HG03108 (cell line): ENCODE data around the gene FBN2.

Experiments used
- ATAC-seq: cut with Tn5 transposase; IDR thresholded peaks from one replicate; pipeline ENCODE4 v1.9.1; 2021; ENCODE audit warnings: moderate library complexity; ENCODE audit not compliant: unreplicated experiment

Gene FBN2

GRCh38 chr5:128378196-128378595, 159.8 kb downstream of the FBN2 start:
- no peak for ATAC-seq

DNA sequence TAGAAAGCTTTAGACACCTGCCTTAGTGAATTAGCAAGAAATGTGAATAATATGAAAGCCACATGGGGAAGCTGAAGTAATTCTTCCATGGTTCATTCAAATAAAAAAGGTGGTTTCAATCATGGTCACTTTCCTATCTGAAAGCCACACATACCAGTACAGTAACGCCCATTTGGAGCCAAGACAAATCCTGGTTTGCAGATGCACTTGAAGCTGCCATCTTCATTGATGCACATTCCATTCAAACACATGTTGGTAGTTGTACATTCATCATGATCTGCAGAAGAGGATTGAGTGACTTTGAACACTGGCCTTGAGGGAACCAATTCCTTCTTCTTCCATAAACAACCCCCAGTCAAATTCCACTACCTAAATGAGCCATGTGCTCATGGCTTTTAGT, 161.5 kb downstream of the FBN2 start:
- no peak for ATAC-seq

DNA sequence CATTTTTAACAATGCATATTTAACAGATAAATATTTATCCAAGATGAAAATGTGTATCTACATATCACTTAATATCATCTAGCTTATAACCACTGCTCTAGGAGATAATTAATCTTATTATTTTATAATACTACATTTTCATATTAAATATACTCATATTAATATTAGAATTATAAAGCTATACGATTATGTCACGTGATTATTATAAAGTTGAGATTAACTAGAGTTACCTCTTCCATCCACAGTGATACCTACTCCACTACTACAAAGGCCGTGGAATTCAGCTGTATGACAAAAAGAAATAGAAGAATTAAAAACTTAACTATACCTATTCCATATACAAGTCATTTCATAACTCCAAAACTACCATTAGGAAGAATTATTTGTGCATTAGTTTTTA, 171.9 kb downstream of the FBN2 start:
- no peak for ATAC-seq

- no peak for ATAC-seq
Observed at GRCh38 chr5:128362370-128362769, 175.7 kb downstream of the FBN2 start.

- no peak for ATAC-seq
Observed at GRCh38 chr5:128358826-128359225, 179.2 kb downstream of the FBN2 start.

GRCh38 chr5:128357226-128357625, 180.8 kb downstream of the FBN2 start:
- no peak for ATAC-seq

- ATAC-seq, result no peak
Observed at GRCh38 chr5:128355961-128356360, 182.1 kb downstream of the FBN2 start.

DNA sequence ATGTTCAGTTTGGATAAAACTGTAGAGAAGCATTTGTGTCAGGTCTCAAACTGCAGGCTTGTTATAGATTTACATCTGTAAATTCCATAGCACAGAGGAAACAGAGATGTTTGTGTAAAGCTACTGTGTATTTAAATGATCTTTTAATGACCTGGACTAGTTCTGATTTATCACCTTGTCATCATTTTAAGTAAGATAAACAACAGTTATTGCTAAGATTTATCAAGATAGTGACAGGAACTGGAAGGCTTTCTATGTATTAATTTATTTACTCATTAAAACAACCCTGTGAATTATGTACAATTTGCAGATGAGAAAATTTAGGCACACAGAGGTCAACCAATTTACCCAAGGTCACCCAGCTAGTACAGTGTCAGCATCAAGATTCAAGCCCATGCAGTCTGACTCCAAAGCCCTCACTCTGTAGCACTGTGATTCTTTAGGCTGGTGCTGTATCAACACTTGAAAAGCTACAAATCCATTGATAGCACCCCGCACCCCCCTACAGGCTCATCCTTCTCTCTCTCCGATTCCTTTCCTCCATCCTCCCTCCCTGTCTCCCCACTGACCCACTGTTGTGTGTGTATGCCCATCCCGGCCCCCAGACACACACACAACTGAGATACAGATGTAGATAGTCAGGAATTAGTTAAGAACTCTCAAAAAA, 184.5 kb downstream of the FBN2 start:
- ATAC-seq, result no peak

DNA sequence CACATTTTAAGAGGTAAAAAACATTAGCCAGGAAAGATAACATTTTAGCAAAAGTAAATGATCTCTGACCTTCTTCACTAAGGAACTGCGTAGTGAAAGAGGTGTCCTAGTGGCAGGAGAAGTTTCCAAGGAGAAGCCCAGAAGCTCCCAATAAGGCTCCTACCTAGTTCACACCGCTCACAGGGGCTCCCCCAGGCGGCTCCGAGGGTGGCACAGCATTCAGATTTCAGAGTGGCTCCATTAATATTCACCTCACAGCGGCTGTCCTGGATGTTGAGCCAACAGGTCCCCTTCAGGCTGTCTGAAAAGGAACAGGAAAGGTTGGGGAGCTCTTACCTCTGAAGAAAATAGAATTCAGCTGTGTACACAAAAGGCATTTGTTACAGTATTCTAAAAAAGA, 187.3 kb downstream of the FBN2 start:
- no peak for ATAC-seq

DNA sequence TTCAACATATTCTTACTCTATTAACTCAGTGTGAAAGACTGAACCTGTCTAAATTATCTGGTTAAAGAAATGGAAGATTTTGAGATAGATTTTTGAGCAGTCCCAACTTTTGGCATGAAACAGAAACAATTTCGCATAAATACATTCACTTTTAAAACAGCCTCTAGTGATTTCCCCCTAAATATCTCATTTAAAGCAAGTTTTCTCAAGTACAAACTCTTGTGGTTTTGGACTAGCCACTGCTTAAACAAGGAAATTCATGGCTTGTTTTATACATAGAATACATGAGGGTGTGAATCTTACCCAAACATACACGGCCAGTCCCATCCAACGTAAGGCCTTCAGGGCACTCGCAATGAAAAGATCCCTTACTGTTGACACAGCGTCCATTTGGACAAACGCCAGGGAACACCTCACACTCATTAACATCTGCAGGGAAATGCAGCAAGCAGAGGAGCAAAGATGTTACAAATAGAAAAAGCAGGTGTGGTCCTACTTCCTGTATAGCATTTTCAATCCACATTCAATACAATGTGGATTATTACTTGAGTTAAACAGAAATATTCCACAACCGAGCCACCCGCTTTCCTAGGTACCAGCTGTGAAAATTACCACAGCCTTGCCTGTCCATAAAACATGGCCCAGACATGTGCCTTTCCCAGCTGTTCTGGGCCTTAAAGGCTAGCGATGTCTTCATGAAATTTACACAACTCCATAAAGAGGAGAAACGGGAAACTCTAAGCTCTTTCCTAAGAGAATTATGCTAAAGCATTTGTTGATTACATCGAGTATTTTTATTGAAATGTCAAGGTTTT, 188.8 kb downstream of the FBN2 start:
- no peak for ATAC-seq

GRCh38 chr5:128346038-128346437, 192.0 kb downstream of the FBN2 start:
- no peak for ATAC-seq

DNA sequence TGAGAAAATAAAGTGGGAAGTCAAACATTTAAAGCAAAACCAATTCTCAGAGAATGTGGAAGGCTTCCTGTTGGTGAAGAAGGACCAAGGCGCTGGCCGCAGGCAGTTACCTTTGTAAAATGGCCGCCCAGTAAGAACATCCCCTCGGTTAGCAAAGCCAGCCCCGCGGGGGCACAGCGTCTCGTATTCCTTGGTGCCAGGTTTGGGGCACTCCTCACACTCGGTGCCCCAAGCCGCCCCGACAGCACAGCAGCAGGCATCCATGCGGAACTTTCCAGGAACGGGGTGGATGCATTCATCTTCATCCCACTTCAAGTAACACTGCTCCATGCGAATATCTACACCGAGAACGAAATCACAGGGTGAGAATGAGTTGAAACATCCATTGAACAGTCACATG, 192.8 kb downstream of the FBN2 start:
- ATAC-seq, result no peak

GRCh38 chr5:128343168-128343567, 194.9 kb downstream of the FBN2 start:
- no peak for ATAC-seq

- no peak for ATAC-seq
Observed at GRCh38 chr5:128341056-128341455, 197.0 kb downstream of the FBN2 start.

DNA sequence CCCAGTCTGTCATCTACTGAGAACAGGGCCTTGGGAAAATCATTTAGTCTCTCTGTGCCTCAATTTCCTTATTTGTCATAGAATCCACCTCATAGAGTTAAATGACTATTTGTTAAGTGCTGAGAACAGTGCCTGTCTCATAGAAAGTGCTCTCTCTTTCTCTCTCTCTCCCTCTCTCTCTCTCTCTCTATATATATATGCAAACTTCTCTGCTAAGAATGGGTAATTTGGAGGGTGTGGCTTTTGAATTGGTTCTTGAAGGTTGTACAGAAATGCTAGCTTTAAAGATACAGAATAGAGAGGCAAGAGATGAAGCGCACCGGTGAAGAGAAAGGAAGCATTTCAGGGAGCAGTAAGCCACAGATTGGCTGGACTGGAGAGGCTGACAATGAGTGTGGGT, 197.4 kb downstream of the FBN2 start:
- no peak for ATAC-seq

DNA sequence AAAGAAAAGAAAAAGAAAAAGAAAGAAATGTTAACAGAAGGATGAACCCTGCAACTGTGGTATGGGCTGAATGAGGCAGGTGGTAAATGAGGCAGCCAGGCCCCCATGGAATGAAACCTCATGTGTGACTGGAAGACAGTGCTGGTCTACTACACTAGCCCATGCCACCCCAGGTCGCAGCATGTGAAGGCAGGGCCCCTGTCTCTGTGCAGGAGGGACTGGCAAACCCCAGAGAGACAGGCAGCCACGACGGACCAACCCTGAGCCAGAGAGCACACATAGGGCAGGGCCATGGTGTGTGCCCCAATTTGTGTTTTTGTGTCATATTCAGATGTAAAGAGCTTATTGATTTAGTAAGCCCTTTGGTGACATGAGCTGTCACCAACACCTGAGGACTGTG, 198.5 kb downstream of the FBN2 start:
- ATAC-seq, result no peak

DNA sequence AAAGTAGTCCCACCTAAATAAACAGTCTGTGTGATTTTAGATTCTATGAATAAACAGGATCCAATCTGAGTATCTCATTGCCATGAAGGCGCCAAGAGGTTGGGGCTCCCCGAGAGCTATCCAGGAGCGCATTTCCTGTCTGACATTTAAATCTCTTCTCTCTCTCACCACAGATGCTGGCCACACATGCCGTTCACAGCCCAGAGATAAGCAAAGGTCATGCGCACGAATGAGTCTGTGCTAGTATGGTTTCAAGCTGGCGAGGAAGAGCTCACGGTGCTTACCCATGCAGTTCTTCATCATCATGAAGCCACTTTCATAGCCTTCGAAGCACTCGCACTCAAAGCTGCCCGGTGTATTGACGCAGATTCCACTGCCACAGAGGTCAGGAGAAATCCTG, 199.4 kb downstream of the FBN2 start:
- no peak for ATAC-seq

GRCh38 chr5:128335339-128335738, 202.7 kb downstream of the FBN2 start:
- no peak for ATAC-seq

- no peak for ATAC-seq
Observed at GRCh38 chr5:128334010-128334716, 203.9 kb downstream of the FBN2 start.

DNA sequence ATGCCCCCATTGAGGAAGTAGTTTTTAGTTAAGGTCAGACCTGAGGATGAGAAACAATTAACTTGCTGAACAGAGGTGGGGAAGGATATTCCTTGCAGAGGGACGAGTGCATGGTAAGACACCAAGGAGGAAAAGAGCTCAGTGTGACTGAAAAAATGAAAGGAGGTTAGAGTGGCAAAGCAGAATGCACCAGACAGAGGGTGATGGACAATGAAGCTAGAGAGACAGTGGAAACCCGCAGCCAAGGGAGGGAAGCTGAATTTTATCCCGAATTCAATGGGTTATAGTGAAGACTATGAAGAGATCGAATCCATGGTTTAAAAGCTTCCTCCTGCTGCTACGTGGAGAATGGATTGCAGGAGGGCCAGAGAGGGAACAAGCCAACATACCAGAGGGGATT, 206.8 kb downstream of the FBN2 start:
- ATAC-seq, result no peak

- ATAC-seq, result no peak
Observed at GRCh38 chr5:128329386-128329939, 208.6 kb downstream of the FBN2 start.

DNA sequence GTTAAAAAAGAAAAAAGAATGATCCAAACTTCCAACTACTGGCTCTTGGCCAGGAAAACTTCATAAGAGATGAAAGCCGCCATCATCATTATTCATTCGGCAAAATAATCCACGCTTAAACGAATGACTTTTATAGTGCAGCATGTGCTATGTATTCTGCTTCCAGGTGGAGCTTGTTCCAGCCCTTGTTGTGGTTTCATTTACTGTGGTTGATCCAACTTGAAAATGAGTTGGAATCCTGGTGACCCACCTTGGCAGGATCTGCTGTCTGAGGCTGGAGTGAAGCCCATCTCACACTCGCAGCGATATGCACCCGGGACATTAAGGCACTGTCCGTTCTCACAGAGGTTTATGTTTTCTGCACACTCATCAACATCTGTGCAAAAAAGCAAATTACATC, 209.6 kb downstream of the FBN2 start:
- ATAC-seq, result no peak
